HG03159 (cell line): ENCODE measurements around the gene TFDP2.
"Not testable (repeated sequence)": the region's sequence is repeated elsewhere in the genome, so short reads cannot be mapped to it uniquely, and the experiment has no call there.

ENCODE experiments used
- ATAC-seq: cut with Tn5 transposase; IDR thresholded peaks from one replicate; pipeline ENCODE4 v1.9.1; 2021; ENCODE audit warnings: mild to moderate bottlenecking, moderate library complexity; ENCODE audit not compliant: unreplicated experiment

Gene TFDP2

DNA sequence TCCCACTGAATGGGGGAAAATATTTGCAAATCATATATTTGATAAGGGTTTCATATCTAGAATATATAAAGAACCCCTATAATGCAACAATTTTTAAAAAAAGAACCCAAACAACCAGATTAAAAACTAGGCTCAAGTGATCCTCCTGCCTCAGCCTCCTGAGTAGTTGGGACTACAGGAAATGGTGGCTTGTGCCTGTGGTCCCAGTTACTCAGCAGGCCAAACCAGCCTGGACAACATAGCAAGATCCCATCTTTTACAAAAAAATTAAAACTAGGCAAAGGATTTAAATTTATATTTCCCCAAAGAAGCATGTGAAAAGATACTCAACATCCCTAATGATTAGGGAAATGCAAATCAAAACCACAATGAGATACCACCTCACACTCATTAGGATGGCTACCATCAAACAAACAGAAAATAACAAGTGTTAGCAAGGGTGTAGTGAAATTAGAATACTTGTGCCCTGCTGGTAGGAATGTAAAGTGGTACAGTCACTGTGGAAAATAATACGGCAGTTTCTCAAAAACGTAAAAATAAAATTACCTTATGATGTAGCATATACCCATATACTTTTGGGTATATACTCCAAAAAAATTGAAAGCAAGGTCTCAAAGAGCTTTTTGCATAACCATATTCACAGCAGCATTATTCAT, 19.7 kb downstream of the TFDP2 start:
- no peak for ATAC-seq

GRCh38 chr3:142127941-142128658, 21.2 kb downstream of the TFDP2 start:
- ATAC-seq, result no peak

- ATAC-seq, result no peak
Measured at GRCh38 chr3:142124243-142124642, 25.1 kb downstream of the TFDP2 start.

DNA sequence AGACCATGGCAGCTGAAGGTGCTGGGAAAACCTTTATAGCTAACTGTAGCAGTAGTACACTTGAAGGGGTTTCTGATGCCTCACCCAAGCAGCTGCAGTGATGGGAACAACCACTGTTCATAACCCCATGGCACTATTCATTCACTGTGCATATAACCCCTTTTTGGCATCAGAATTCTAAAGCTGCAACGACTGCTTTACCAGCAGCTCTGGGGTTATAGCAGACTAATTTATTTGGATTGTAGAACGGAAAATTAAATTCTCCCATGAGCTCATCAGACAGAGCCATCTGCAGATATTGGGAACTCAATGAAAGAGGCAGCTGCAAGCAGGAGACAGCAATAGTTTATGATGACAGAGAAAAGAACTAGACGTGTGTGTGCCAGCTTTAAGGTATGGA, 28.6 kb downstream of the TFDP2 start:
- ATAC-seq, result no peak

- ATAC-seq, result no peak
Measured at GRCh38 chr3:142118911-142119310, 30.4 kb downstream of the TFDP2 start.

GRCh38 chr3:142117056-142117851, 32.1 kb downstream of the TFDP2 start:
- ATAC-seq, result no peak

DNA sequence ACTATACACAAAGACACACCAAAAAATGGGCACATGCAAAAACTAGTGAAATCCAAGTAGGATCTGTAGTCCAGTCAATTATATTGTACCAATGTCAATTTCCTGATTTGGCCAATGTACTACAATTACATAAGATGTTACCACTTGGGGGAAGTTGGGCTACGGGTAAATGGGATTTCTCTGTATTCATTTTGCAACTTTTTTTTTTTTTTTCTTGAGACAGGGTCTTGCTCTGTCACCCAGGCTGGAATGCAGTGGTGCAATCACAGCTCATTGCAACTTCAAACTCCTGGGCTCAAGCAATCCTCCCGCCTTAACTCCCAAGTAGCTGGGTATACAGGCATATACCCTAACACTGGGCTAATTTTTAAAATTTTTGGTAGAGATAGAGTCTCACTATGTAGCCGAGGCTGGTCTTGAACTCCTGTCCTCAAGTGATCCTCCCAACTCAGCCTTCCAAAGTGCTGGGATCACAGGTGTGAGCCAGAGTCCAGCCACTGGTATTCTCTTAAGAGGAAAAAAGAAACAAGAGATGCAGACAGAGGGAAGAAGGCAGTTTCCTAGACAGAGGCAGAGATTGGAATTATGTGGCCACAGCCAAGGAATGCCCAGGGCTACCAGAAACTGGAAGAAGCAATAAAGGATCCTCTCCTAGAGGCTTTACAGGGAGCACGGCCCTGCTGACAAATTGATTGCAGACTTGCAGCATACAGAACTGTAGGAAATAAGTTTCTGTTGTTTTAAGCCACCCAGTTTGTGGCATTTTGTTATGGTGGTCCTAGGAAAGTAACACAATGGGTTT, 33.3 kb downstream of the TFDP2 start:
- ATAC-seq, result no peak

GRCh38 chr3:142112601-142113000, 36.7 kb downstream of the TFDP2 start:
- no peak for ATAC-seq

- ATAC-seq, result no peak
Measured at GRCh38 chr3:142106548-142106947, 42.8 kb downstream of the TFDP2 start.

DNA sequence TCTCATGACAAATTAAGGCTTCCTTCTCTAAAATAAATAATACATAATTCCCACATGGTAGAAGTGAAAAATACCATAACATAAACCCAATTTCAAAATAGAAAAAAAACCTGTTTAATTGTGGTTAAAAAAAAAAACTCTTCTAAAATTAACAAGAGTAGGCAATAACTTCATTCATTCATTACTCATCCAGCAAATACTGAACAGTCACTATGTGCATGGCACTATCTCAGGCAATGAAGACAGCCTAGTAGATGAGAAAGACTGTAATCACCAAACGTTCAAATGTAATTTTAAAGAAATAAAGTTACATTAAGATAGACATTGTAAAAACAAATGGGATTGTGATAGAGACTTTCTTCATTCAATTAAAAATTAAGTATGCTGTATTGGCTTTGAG, 43.4 kb downstream of the TFDP2 start:
- ATAC-seq, result no peak

DNA sequence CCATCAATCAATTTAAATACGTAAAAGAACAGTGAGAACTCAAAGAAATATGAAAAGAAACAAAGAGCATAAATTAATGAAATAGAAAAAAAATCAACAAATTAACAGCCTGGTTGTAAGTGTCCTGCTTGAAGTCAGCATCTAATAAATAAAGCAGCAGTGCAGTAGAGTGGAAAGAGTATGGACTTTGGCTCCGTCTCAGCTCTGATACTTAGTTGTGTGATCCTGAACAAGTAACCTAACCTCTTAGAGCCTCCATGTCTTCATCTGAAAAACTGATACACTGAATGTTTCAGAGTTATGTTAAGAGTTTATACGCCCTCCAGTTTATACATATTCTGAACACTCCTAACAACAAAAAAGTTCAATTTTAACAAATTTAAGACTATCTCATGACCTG, 44.6 kb downstream of the TFDP2 start:
- no peak for ATAC-seq

- ATAC-seq, result no peak
Measured at GRCh38 chr3:142098964-142099363, 50.4 kb downstream of the TFDP2 start.

GRCh38 chr3:142097099-142097843, 52.1 kb downstream of the TFDP2 start:
- no peak for ATAC-seq

GRCh38 chr3:142095841-142096240, 53.5 kb downstream of the TFDP2 start:
- ATAC-seq, result no peak

DNA sequence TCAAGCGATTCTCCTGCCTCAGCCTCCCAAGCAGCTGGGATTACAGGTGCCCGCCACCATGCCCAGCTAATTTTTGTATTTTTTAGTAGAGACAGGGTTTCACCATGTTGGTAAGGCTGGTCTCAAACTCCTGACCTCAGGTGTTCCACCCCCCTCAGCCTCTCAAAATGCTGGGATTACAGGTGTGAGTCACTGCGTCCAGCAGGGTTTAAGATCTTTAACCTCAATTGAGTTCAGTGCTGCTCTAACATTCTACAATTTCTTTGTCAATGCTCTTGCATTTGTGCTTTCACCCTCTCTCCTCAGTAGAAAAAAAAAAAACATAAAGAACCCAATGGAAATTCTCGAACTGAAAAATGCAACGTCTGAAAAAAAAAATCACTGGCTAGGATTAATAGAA, 60.4 kb downstream of the TFDP2 start:
- not testable (repeated sequence) for ATAC-seq

DNA sequence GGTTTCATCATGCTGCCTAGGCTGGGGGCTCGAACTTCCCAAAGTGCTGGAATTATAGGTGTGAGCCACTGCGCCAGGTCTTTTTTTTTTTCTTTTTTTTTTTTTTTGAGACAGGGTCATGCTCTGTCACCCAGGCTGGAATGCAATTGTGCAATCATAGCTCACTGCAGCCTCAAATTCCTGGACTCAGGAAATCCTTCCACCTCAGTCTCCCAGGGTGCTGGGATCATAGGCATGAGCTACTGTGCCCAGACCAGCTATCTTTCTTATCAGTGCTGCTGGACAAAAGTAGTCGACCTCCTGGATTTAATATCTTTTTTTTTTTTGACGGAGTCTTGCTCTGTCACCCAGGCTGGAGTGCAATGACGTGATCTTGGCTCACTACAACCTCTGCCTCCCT, 60.8 kb downstream of the TFDP2 start:
- no peak for ATAC-seq

- no peak for ATAC-seq
Measured at GRCh38 chr3:142087676-142088075, 61.7 kb downstream of the TFDP2 start.

- no peak for ATAC-seq
Measured at GRCh38 chr3:142086581-142087090, 62.7 kb downstream of the TFDP2 start.

- no peak for ATAC-seq
Measured at GRCh38 chr3:142081178-142081577, 68.2 kb downstream of the TFDP2 start.

DNA sequence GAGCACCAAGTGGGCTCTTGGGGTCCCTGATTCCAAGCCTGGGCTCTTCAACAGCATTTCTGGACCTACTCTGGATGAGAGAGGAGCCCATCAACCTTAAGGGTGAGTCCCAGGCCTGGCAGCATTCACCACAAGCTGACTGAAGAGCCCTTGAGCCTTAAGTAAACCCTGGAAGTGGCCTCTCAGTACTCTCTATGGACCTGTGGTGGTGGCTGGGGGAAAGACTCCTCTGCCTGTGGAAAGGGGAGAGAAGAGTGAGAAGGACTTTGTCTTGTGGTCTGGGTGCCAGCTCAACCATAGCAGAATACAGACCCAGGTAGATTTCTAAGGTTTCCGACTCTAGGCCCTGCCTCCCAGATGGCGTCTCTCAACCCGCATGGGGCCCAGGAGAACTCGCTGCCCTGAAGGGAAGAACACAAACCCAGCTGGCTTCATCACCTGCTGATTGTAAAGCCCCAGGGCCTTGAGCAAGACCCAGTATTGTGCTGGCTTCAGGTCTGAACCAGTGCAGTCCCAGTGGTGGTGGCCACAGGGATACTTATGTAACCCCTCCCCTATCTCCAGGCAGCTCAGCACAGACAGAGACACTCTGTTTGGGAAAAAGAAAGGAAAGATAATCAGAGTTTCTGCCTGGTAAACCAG, 71.4 kb downstream of the TFDP2 start:
- no peak for ATAC-seq
